Hindlimb muscle (tissue), 1 donor: ENCODE measurements around the gene FAM193A. TPM values are rescaled to one million over a fixed set of nuclear protein-coding genes. Genes with fewer than 3 reads are reported as not detected.
"Not testable (repeated sequence)": the region's sequence is repeated elsewhere in the genome, so short reads cannot be mapped to it uniquely, and the experiment has no call there.

Experiments
- DNase-seq: peaks from one replicate; pipeline ENCODE4 v3.0.0-alpha.2; 2013
- polyA plus RNA-seq: library from polyadenylated mRNA; unstranded; fragments of 120-200 nt; gene quantifications from one replicate; pipeline ENCODE4 v1.2.1, GENCODE V29; 2013; ENCODE audit not compliant: insufficient read length

FAM193A gene
- polyA plus RNA-seq, 1 donor, result 23.6 TPM

GRCh38 chr4:2660596-2661211, 124.3 kb downstream of the FAM193A start:
- no peak for DNase-seq

GRCh38 chr4:2662598-2662997, 126.2 kb downstream of the FAM193A start:
- no peak for DNase-seq

GRCh38 chr4:2663275-2663674, 126.8 kb downstream of the FAM193A start:
- DNase-seq, result no peak

GRCh38 chr4:2666722-2667247, 130.3 kb downstream of the FAM193A start:
- no peak for DNase-seq

- DNase-seq, result no peak
These were observed 131.0 kb downstream of the FAM193A start for GRCh38 chr4:2667428-2667827.

- no peak for DNase-seq
These were observed 134.9 kb downstream of the FAM193A start for GRCh38 chr4:2671267-2671895.

- DNase-seq, result no peak
These were observed 135.6 kb downstream of the FAM193A start for GRCh38 chr4:2672082-2672481.

GRCh38 chr4:2672700-2673099, 136.3 kb downstream of the FAM193A start:
- DNase-seq, result no peak

GRCh38 chr4:2673157-2673556, 136.7 kb downstream of the FAM193A start:
- no peak for DNase-seq

- DNase-seq, result not testable (repeated sequence)
These were observed 143.3 kb downstream of the FAM193A start for GRCh38 chr4:2679762-2680161.

GRCh38 chr4:2684486-2684885, 148.0 kb downstream of the FAM193A start:
- DNase-seq, result no peak

- no peak for DNase-seq
These were observed 149.1 kb downstream of the FAM193A start for GRCh38 chr4:2685541-2685940.

GRCh38 chr4:2686379-2687265, 150.2 kb downstream of the FAM193A start:
- DNase-seq, result no peak

GRCh38 chr4:2688281-2688680, 151.8 kb downstream of the FAM193A start:
- DNase-seq, result no peak

GRCh38 chr4:2688697-2689096, 152.2 kb downstream of the FAM193A start:
- DNase-seq, result no peak

GRCh38 chr4:2689114-2689513, 152.7 kb downstream of the FAM193A start:
- DNase-seq, result no peak

- no peak for DNase-seq
These were observed 153.6 kb downstream of the FAM193A start for GRCh38 chr4:2689825-2690700.

- DNase-seq, result no peak
These were observed 154.9 kb downstream of the FAM193A start for GRCh38 chr4:2691313-2691712.

GRCh38 chr4:2691952-2692435, 155.5 kb downstream of the FAM193A start:
- no peak for DNase-seq

- DNase-seq, result no peak
These were observed 158.2 kb downstream of the FAM193A start for GRCh38 chr4:2694691-2695090.

GRCh38 chr4:2695346-2696060, 159.1 kb downstream of the FAM193A start:
- DNase-seq, result no peak
